ENCODE results near the gene DHX30.

Gene DHX30

GRCh38 chr3:47850564-47851410 lies 47.8 kb downstream of the DHX30 start:
- in situ Hi-C loops (cut with HindIII; ENCODE audit: low pct_ligation_motif_present, low pct_unique_long_range_greater_than_20kb, low sequenced_read_pairs): no loop called here
- no peak for DNase-seq

GRCh38 chr3:47851888-47852603 lies 49.1 kb downstream of the DHX30 start:
- in situ Hi-C loops (cut with HindIII; ENCODE audit: low pct_ligation_motif_present, low pct_unique_long_range_greater_than_20kb, low sequenced_read_pairs): no loop called here
- DNase-seq: no peak

GRCh38 chr3:47852604-47853602 lies 50.0 kb downstream of the DHX30 start:
- in situ Hi-C loops (cut with HindIII; ENCODE audit: low pct_ligation_motif_present, low pct_unique_long_range_greater_than_20kb, low sequenced_read_pairs): no loop called here
- DNase-seq: no peak

- no peak for DNase-seq
- in situ Hi-C loops (cut with HindIII; ENCODE audit: low pct_ligation_motif_present, low pct_unique_long_range_greater_than_20kb, low sequenced_read_pairs): no loop called here
Observed at GRCh38 chr3:47854267-47854666, 51.3 kb downstream of the DHX30 start.

GRCh38 chr3:47854720-47855455 lies 52.0 kb downstream of the DHX30 start:
- in situ Hi-C loops (cut with HindIII; ENCODE audit: low pct_ligation_motif_present, low pct_unique_long_range_greater_than_20kb, low sequenced_read_pairs): no loop called here
- DNase-seq: no peak

- in situ Hi-C loops (cut with HindIII; ENCODE audit: low pct_ligation_motif_present, low pct_unique_long_range_greater_than_20kb, low sequenced_read_pairs): no loop called here
- DNase-seq: no peak
Observed at GRCh38 chr3:47855461-47856383, 52.8 kb downstream of the DHX30 start.

GRCh38 chr3:47856669-47857068 lies 53.7 kb downstream of the DHX30 start:
- DNase-seq: no peak

GRCh38 chr3:47857151-47857550 lies 54.2 kb downstream of the DHX30 start:
- in situ Hi-C loops (cut with HindIII; ENCODE audit: low pct_ligation_motif_present, low pct_unique_long_range_greater_than_20kb, low sequenced_read_pairs): no loop called here
- DNase-seq: no peak

More at GRCh38 chr3:47856669-47857068, 53.7 kb downstream of the DHX30 start:
- in situ Hi-C loops (cut with HindIII; ENCODE audit: low pct_ligation_motif_present, low pct_unique_long_range_greater_than_20kb, low sequenced_read_pairs): no loop called here

GRCh38 chr3:47859956-47860605 lies 57.1 kb downstream of the DHX30 start:
- in situ Hi-C loops (cut with HindIII; ENCODE audit: low pct_ligation_motif_present, low pct_unique_long_range_greater_than_20kb, low sequenced_read_pairs): no loop called here
- DNase-seq: no peak

- DNase-seq: no peak
- in situ Hi-C loops (cut with HindIII; ENCODE audit: low pct_ligation_motif_present, low pct_unique_long_range_greater_than_20kb, low sequenced_read_pairs): no loop called here
Observed at GRCh38 chr3:47863391-47864128, 60.6 kb downstream of the DHX30 start.

- in situ Hi-C loops (cut with HindIII; ENCODE audit: low pct_ligation_motif_present, low pct_unique_long_range_greater_than_20kb, low sequenced_read_pairs): no loop called here
- DNase-seq: no peak
Observed at GRCh38 chr3:47865192-47865591, 62.3 kb downstream of the DHX30 start.

GRCh38 chr3:47867451-47868044 lies 64.6 kb downstream of the DHX30 start:
- DNase-seq: no peak
- in situ Hi-C loops (cut with HindIII; ENCODE audit: low pct_ligation_motif_present, low pct_unique_long_range_greater_than_20kb, low sequenced_read_pairs): no loop called here

GRCh38 chr3:47868306-47868705 lies 65.4 kb downstream of the DHX30 start:
- no peak for DNase-seq
- in situ Hi-C loops (cut with HindIII; ENCODE audit: low pct_ligation_motif_present, low pct_unique_long_range_greater_than_20kb, low sequenced_read_pairs): no loop called here

- DNase-seq: no peak
- in situ Hi-C loops (cut with HindIII; ENCODE audit: low pct_ligation_motif_present, low pct_unique_long_range_greater_than_20kb, low sequenced_read_pairs): no loop called here
Observed at GRCh38 chr3:47870156-47870555, 67.2 kb downstream of the DHX30 start.

GRCh38 chr3:47870702-47871260 lies 67.8 kb downstream of the DHX30 start:
- in situ Hi-C loops (cut with HindIII; ENCODE audit: low pct_ligation_motif_present, low pct_unique_long_range_greater_than_20kb, low sequenced_read_pairs): no loop called here
- DNase-seq: no peak

All from ACHN (cell line).